ENCODE results near the gene NCKAP5. TPM values are rescaled to one million over a fixed set of nuclear protein-coding genes. Genes with fewer than 3 reads are reported as not detected.

Gene NCKAP5
- polyA plus RNA-seq, 1 experiment: 16.6 TPM

- Histone ChIP-seq H3K27ac (ENCODE audit: low read depth, low read length) (no peak overlapping the region), H3K4me3 (ENCODE audit: low read depth, low read length) (no peak overlapping the region), H3K9me3 (ENCODE audit: control insufficient read depth, insufficient read depth, low read length) (no peaks in the 10 kb centered on the region), H3K27me3 (ENCODE audit: control insufficient read depth, insufficient read depth, low read length) (no peaks in the 10 kb centered on the region)
- CTCF ChIA-PET: no interaction called here
- POLR2A ChIA-PET: no interaction called here
- TF ChIP-seq CTCF (IDR thresholded peaks at IDR 0.05; ENCODE audit: low read depth, low read length): no peak
- DNase-seq (ENCODE audit: low read depth, low spot score): no peak
Measured at GRCh38 chr2:133123904-133124303, 444.4 kb downstream of the NCKAP5 start.

DNA sequence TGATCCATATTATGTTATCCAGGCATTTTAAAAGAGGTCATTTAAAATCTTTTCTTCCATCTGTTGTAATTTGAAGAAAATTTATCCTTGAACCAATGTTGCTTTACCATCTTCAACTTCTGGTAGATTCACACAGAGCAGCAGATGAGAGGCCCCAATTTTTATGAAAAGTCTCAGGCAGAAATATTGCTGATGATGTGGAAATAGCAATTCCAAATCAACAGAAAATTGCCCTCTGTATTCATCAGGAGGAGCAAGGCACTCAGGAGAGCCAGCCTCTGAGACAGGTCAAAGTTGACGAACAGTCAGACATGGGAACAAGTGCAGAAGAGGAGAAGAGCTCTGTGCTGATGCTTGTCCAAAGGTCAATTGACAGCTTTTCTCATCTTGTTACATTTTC is 444.9 kb downstream of the NCKAP5 start:
- CTCF ChIA-PET: no interaction called here
- no peak for DNase-seq (ENCODE audit: low read depth, low spot score)
- H3K4me3 ChIP-seq (ENCODE audit: low read depth, low read length): no peak overlapping the region
- H3K9me3 ChIP-seq (ENCODE audit: control insufficient read depth, insufficient read depth, low read length): no peaks in the 10 kb centered on the region
- POLR2A ChIA-PET: no interaction called here
- H3K27me3 ChIP-seq (ENCODE audit: control insufficient read depth, insufficient read depth, low read length): no peaks in the 10 kb centered on the region
- no peak overlapping the region for H3K27ac ChIP-seq (ENCODE audit: low read depth, low read length)
- no peak for TF ChIP-seq CTCF (IDR thresholded peaks at IDR 0.05; ENCODE audit: low read depth, low read length)

GRCh38 chr2:133122529-133122928 is 445.7 kb downstream of the NCKAP5 start:
- ChIA-PET POLR2A (no interaction called here), CTCF (no interaction called here)
- TF ChIP-seq CTCF (IDR thresholded peaks at IDR 0.05; ENCODE audit: low read depth, low read length): no peak

GRCh38 chr2:133120310-133120709 is 448.0 kb downstream of the NCKAP5 start:
- H3K27me3 ChIP-seq (ENCODE audit: control insufficient read depth, insufficient read depth, low read length): no peaks in the 10 kb centered on the region
- no peak overlapping the region for H3K4me3 ChIP-seq (ENCODE audit: low read depth, low read length)
- DNase-seq (ENCODE audit: low read depth, low spot score): no peak
- TF ChIP-seq CTCF (IDR thresholded peaks at IDR 0.05; ENCODE audit: low read depth, low read length): no peak
- no peaks in the 10 kb centered on the region for H3K9me3 ChIP-seq (ENCODE audit: control insufficient read depth, insufficient read depth, low read length)
- H3K27ac ChIP-seq (ENCODE audit: low read depth, low read length): no peak overlapping the region
- POLR2A ChIA-PET: no interaction called here
- CTCF ChIA-PET: interaction anchor here (0.7 kb wide), 1 partner anchor 199 kb away, joined by 4 read pairs; no protein-coding TSS in a partner anchor

More at GRCh38 chr2:133122529-133122928, 445.7 kb downstream of the NCKAP5 start:
- Histone ChIP-seq H3K27ac (ENCODE audit: low read depth, low read length) (no peak overlapping the region), H3K27me3 (ENCODE audit: control insufficient read depth, insufficient read depth, low read length) (no peaks in the 10 kb centered on the region), H3K9me3 (ENCODE audit: control insufficient read depth, insufficient read depth, low read length) (no peaks in the 10 kb centered on the region), H3K4me3 (ENCODE audit: low read depth, low read length) (no peak overlapping the region)
- no peak for DNase-seq (ENCODE audit: low read depth, low spot score)

- DNase-seq (ENCODE audit: low read depth, low spot score): no peak
- CTCF ChIA-PET: interaction anchor here (0.6 kb wide), 1 partner anchor 39 kb away, joined by 3 read pairs; no protein-coding TSS in a partner anchor
Measured at GRCh38 chr2:133110201-133110600, 458.1 kb downstream of the NCKAP5 start.

More at GRCh38 chr2:133110201-133110600, 458.1 kb downstream of the NCKAP5 start:
- POLR2A ChIA-PET: no interaction called here
- Histone ChIP-seq H3K27ac (ENCODE audit: low read depth, low read length) (no peak overlapping the region), H3K9me3 (ENCODE audit: control insufficient read depth, insufficient read depth, low read length) (no peaks in the 10 kb centered on the region), H3K4me3 (ENCODE audit: low read depth, low read length) (no peak overlapping the region), H3K27me3 (ENCODE audit: control insufficient read depth, insufficient read depth, low read length) (no peaks in the 10 kb centered on the region)
- no peak for TF ChIP-seq CTCF (IDR thresholded peaks at IDR 0.05; ENCODE audit: low read depth, low read length)

Measured in AG04450 (cell line).